K562 (cell line): ENCODE measurements around the gene TNFRSF13B. TPM values are rescaled to one million over a fixed set of nuclear protein-coding genes. Genes with fewer than 3 reads are reported as not detected.

Experiments used
- ATAC-seq: fragments of 200-7000 bp; cut with Tn5 transposase; 3 replicates; pipeline ENCODE4 v1.9.1; 2020; ENCODE audit warnings: moderate library complexity
- BruUV-seq: library from RNA; stranded (reverse); fragments of 400-500 nt; replicated peaks from 2 replicates; lab custom pipeline; 2021; lab: Mats Ljungman, UMichigan
- CTCF ChIA-PET: fragments of 300-600 bp; formaldehyde crosslinking; extraction: SDS; loops from one replicate; lab custom pipeline; 2021; ENCODE audit warnings: low intra/inter-chr PET ratio; lab: Yijun Ruan, JAX
- POLR2A ChIA-PET: fragments of 300-600, 350-650 bp; sonication (Branson Sonifier 250); formaldehyde crosslinking; extraction: SDS; loops from one replicate; lab custom pipeline; 2021; ENCODE audit warnings: antibody characterized with exemption, inconsistent platforms; lab: Yijun Ruan, JAX
- DNase-seq, 4 experiments: peaks; one replicate each; pipeline versions ENCODE4 v3.0.0 to v3.0.0-alpha.2; 2011 to 2018; ENCODE audit warnings: low spot score in 3 of 4, mixed read lengths in 3 of 4; ENCODE audit errors: extremely low read depth in 1 of 4
- FAIRE-seq: peaks from 2 replicates; lab custom pipeline; 2011; peaks lifted over from hg19 to GRCh38; lab: Jason Lieb, UNC
- H2AFZ ChIP-seq: 2 replicates; pipeline ENCODE4 v1.6.0; 2011; ENCODE audit warnings: low read depth, low read length, control low read depth, inconsistent platforms
- H3K27ac ChIP-seq: fragments of 200-600 bp; 3 replicates; pipeline ENCODE4 v1.8.0; 2011; ENCODE audit warnings: low read depth, mild to moderate bottlenecking, control low read depth, inconsistent platforms, low read length, moderate library complexity, mixed read lengths; ENCODE audit errors: extremely low read depth
- H3K27me3 ChIP-seq, 2 experiments: fragments of 300-600 bp in 1 of 2; 2 replicates in 1 of 2; 3 replicates in 1 of 2; pipeline versions ENCODE4 v1.6.0 to v1.8.0; 2011; ENCODE audit warnings: inconsistent platforms in 2 of 2, low read length in 2 of 2, mild to moderate bottlenecking in 1 of 2, mixed read lengths in 1 of 2, moderate library complexity in 1 of 2; ENCODE audit not compliant: control insufficient read depth in 2 of 2, insufficient read depth in 2 of 2
- H3K36me3 ChIP-seq: fragments of 300-600 bp; 3 replicates; pipeline ENCODE4 v1.8.0; 2011; ENCODE audit warnings: mild to moderate bottlenecking, low read length, inconsistent platforms; ENCODE audit not compliant: control insufficient read depth, insufficient read depth
- H3K4me1 ChIP-seq, 2 experiments: fragments of 200-600 bp in 1 of 2; replicated peaks in 1 of 2; 2 replicates in 1 of 2; 3 replicates in 1 of 2; pipeline versions ENCODE4 v1.5.1 to v1.8.0; 2011; ENCODE audit warnings: inconsistent platforms in 2 of 2, low read length in 2 of 2, mild to moderate bottlenecking in 1 of 2, mixed read lengths in 1 of 2, moderate library complexity in 1 of 2; ENCODE audit not compliant: control insufficient read depth in 2 of 2, insufficient read depth in 2 of 2
- H3K4me2 ChIP-seq: 2 replicates; pipeline ENCODE4 v1.6.1; 2011; ENCODE audit warnings: low read length, control low read depth, inconsistent platforms, mixed read lengths; ENCODE audit not compliant: insufficient read depth
- H3K4me3 ChIP-seq: fragments of 200-600 bp; sonication (generic), shearing (Covaris generic); 2 replicates; pipeline ENCODE4 v1.5.1; 2016; ENCODE audit warnings: control low read depth, inconsistent platforms
- H3K79me2 ChIP-seq: fragments of 200-600 bp; 3 replicates; pipeline ENCODE4 v1.8.0; 2011; ENCODE audit warnings: low read length, inconsistent platforms; ENCODE audit not compliant: control insufficient read depth, insufficient read depth
- H3K9ac ChIP-seq, 2 experiments: 2 replicates each; pipeline versions ENCODE4 v1.6.0 to v1.6.1; 2011; ENCODE audit warnings: low read depth in 2 of 2, low read length in 2 of 2, control low read depth in 1 of 2, inconsistent platforms in 1 of 2, mild to moderate bottlenecking in 1 of 2, mixed read lengths in 1 of 2; ENCODE audit not compliant: insufficient read depth in 1 of 2
- H3K9me1 ChIP-seq: one replicate; pipeline ENCODE4 v1.6.0; 2011; ENCODE audit warnings: inconsistent platforms, mild to moderate bottlenecking, low read length, moderate library complexity; ENCODE audit not compliant: control insufficient read depth, insufficient read depth
- H3K9me3 ChIP-seq: replicated peaks from 2 replicates; pipeline ENCODE4 v1.5.1; 2011; ENCODE audit warnings: low read depth, low read length, inconsistent platforms; ENCODE audit not compliant: control insufficient read depth, insufficient read depth
- H4K20me1 ChIP-seq: replicated peaks from 2 replicates; pipeline ENCODE4 v1.6.1; 2011; ENCODE audit warnings: low read length, inconsistent platforms, mixed read lengths; ENCODE audit not compliant: control insufficient read depth, insufficient read depth
- BACH1 ChIP-seq: fragments of 200-800 bp; sonication (Bioruptor generic); IDR thresholded peaks from 2 replicates; pipeline ENCODE4 v1.6.1; 2016; ENCODE audit warnings: missing genetic modification characterization, missing compliant biosample characterization
- BCL6 ChIP-seq: fragments of 250-450 bp; sonication (Bioruptor Pico); IDR thresholded peaks from 2 replicates; pipeline ENCODE4 v1.4.0; 2020
- BMI1 ChIP-seq: fragments of 150-350 bp; IDR thresholded peaks from 2 replicates; pipeline ENCODE4 v1.6.1; 2014; ENCODE audit warnings: low read length
- CEBPZ ChIP-seq: fragments of 150-350 bp; IDR thresholded peaks from 2 replicates; pipeline ENCODE4 v1.6.1; 2014; ENCODE audit warnings: low read depth, mild to moderate bottlenecking, low read length, borderline replicate concordance
- GATAD2B ChIP-seq: fragments of 450-650 bp; IDR thresholded peaks from 2 replicates; pipeline ENCODE4 v1.6.1; 2017; ENCODE audit warnings: mild to moderate bottlenecking, borderline replicate concordance
- HMGN3 ChIP-seq: IDR thresholded peaks from 2 replicates; pipeline ENCODE4 v1.6.1; 2011; ENCODE audit warnings: borderline replicate concordance, low read depth, mild to moderate bottlenecking, mixed read lengths, low read length; ENCODE audit not compliant: insufficient read length; ENCODE audit errors: extremely low read depth
- MXI1 ChIP-seq: IDR thresholded peaks from 2 replicates; pipeline ENCODE4 v1.6.1; 2011; ENCODE audit warnings: low read depth, mild to moderate bottlenecking, improper control_type of control experiment, low read length
- SREBF1 ChIP-seq: fragments of 150-350 bp; IDR thresholded peaks from 2 replicates; pipeline ENCODE4 v1.6.1; 2014; ENCODE audit warnings: antibody characterized with exemption, low read depth, low read length, borderline replicate concordance
- SREBF2 ChIP-seq: sonication (generic); formaldehyde crosslinking; IDR thresholded peaks from 2 replicates; pipeline ENCODE4 v1.4.0; 2020; ENCODE audit warnings: mild to moderate bottlenecking, missing genetic modification reagents
- ZNF507 ChIP-seq: conservative IDR thresholded peaks from 2 replicates; pipeline ENCODE4 v1.6.1; 2017; ENCODE audit warnings: missing genetic modification characterization, missing compliant biosample characterization
- WGBS: fragments of 100-300 bp; shearing (Covaris generic); methylation state at CpG from one replicate; pipeline ENCODE4 v1.1.6; 2016; ENCODE audit warnings: low coverage, mixed read lengths; ENCODE audit not compliant: insufficient coverage; ENCODE audit errors: missing lambda C conversion rate; 5-methylcytosine and 5-hydroxymethylcytosine counted together
- in situ Hi-C: fragments of 300-500 bp; cut with MboI; formaldehyde crosslinking; loops from 4 replicates; pipeline ENCODE4 v1.15.0; 2018; ENCODE audit warnings: inconsistent platforms, mixed read lengths
- intact Hi-C: fragments of 100-400 bp; cut with micrococcal nuclease; formaldehyde crosslinking; loops from 2 replicates; pipeline ENCODE4 v1.14.2; 2022
- polyA plus RNA-seq, 8 experiments: library from polyadenylated mRNA; depleted of rRNA in 4 of 8; stranded (reverse) in 5 of 8; unstranded in 3 of 8; fragments of >200 nt; fragmentation: Nextera tagmentation in 2 of 8; fragmentation: Illumina TruSeq in 1 of 8; extraction: Ambion mirVana in 2 of 8; extraction: Trizol in 1 of 8; gene quantifications; 2 replicates each; pipeline versions ENCODE4 v1.2.1 to v1.2.3, GENCODE V29; 2011 to 2014; ENCODE audit warnings: inconsistent platforms in 1 of 8, missing spikeins in 1 of 8
- total RNA-seq, 7 experiments: library from RNA; depleted of rRNA in 6 of 7; stranded (reverse); fragments of >200 nt in 6 of 7; fragmentation: Illumina TruSeq in 2 of 7; extraction: Trizol in 2 of 7; gene quantifications; 2 replicates each; pipeline versions ENCODE4 v1.2.1 to v1.2.3, GENCODE V29; 2011 to 2021; ENCODE audit warnings: low replicate concordance in 1 of 7

Gene TNFRSF13B
- total and polyA plus RNA-seq, 9 of the 15 experiments (the other 6 are each of a cell fraction or from before 2014, with no cell fraction given): not detected

- H3K9me1 ChIP-seq: no peaks in the 10 kb centered on the region
- FAIRE-seq (no peak), ATAC-seq (no peak), DNase-seq (no peak)
- CTCF ChIA-PET: no interaction called here
- no peaks in the 10 kb centered on the region for H3K9me3 ChIP-seq
- no peak overlapping the region for H3K4me3 ChIP-seq
- no peaks in the 10 kb centered on the region for H3K79me2 ChIP-seq
- POLR2A ChIA-PET: no interaction called here
- H3K4me2 ChIP-seq: no peak overlapping the region
- no peaks in the 10 kb centered on the region for H3K36me3 ChIP-seq
- WGBS: 0% methylated on average over 4 of the region's 4 CpGs
- no peak overlapping the region for H3K9ac ChIP-seq
- no peaks in the 10 kb centered on the region for H3K4me1 ChIP-seq
- TF ChIP-seq BMI1: no peak
- TF ChIP-seq ZNF507 (tag): no peak
- no peak for TF ChIP-seq MXI1
- TF ChIP-seq GATAD2B: no peak
- TF ChIP-seq HMGN3: no peak
- TF ChIP-seq SREBF1: no peak
- no peak for TF ChIP-seq SREBF2 (CRISPR knock-in tag)
- no peak for TF ChIP-seq BCL6
- no peak for TF ChIP-seq BACH1 (tag)
- no peak for TF ChIP-seq CEBPZ
- H3K27me3 ChIP-seq: peaks cover 3 to 38% of the 10 kb centered on the region in 2 experiments; a peak in 3 of 5 replicates
- in situ Hi-C loops (no loop called here), intact Hi-C loops (no loop called here)
- no peak overlapping the region for H3K27ac ChIP-seq
- H4K20me1 ChIP-seq: no peaks in the 10 kb centered on the region
- H2AFZ ChIP-seq: no peak overlapping the region
- no TSS peak for BruUV-seq
Observed at GRCh38 chr17:16906680-16907079, 65.2 kb downstream of the TNFRSF13B start.
